GM19395 (cell line): ENCODE data around the gene CAPN9.
"Not testable (repeated sequence)": the region's sequence is repeated elsewhere in the genome, so short reads cannot be mapped to it uniquely, and the experiment has no call there.

ENCODE experiments used
- ATAC-seq: cut with Tn5 transposase; IDR thresholded peaks from one replicate; pipeline ENCODE4 v1.9.1; 2021; ENCODE audit warnings: mild to moderate bottlenecking, moderate library complexity; ENCODE audit not compliant: unreplicated experiment

Gene CAPN9

GRCh38 chr1:230710543-230710904, 36.7 kb upstream of the CAPN9 start:
- ATAC-seq: no peak

- no peak for ATAC-seq
These were observed 35.9 kb upstream of the CAPN9 start for GRCh38 chr1:230711245-230711644.

GRCh38 chr1:230712470-230712942, 34.7 kb upstream of the CAPN9 start:
- ATAC-seq: no peak

- ATAC-seq: no peak
These were observed 34.0 kb upstream of the CAPN9 start for GRCh38 chr1:230713138-230713537.

- no peak for ATAC-seq
These were observed 33.7 kb upstream of the CAPN9 start for GRCh38 chr1:230713547-230713914.

DNA sequence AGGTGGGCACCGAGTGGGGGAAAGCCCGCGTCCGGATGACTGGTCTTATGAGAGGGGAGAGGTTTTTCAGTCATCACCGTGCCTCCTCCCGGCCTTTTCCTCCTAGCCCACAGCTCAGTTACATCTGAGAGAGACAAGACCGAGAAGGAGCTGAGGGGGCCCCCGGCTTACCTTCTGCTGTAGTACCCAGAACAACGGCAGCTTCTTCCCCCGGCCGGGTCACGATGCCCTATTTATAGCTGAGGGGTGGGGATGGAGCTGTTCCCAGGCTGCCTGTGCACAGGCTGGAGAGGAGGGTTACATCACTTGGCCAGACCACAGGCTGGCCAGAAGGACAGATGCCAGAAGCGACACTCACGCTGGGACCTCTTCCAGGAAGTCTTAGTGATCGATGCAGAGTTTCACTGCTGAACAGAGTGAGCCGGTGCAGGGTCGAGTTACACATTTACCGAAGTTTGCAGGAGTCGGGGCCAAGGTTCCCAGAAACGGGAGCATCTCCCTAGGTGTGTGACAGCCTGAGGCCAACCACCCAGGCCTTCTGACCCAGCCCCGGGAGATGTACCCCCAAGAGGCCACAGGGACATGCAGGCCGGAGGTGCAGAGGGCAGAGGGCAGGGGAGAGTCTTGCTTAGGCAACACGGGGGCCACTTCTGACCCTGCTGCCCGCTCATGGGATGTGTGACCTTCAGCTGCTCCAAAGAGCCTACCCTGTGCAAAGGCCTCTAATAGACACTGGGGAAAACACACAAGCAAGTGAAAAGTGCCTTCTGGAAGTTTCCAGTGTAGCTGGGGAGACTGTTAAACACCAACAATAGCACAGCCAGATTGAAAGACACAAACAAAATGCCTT, 33.0 kb upstream of the CAPN9 start, which contains the start of gene AGT:
TSS of gene AGT (minus strand) at position 208 of the 850 bp plus-strand sequence. CDS start 3,299 bp downstream, outside the sequence.
- no peak for ATAC-seq

GRCh38 chr1:230715510-230715909, 31.7 kb upstream of the CAPN9 start:
- ATAC-seq: no peak

GRCh38 chr1:230716453-230716852, 30.7 kb upstream of the CAPN9 start:
- not testable (repeated sequence) for ATAC-seq

- no peak for ATAC-seq
These were observed 29.9 kb upstream of the CAPN9 start for GRCh38 chr1:230717251-230717650.

GRCh38 chr1:230721849-230722522, 25.2 kb upstream of the CAPN9 start:
- not testable (repeated sequence) for ATAC-seq

DNA sequence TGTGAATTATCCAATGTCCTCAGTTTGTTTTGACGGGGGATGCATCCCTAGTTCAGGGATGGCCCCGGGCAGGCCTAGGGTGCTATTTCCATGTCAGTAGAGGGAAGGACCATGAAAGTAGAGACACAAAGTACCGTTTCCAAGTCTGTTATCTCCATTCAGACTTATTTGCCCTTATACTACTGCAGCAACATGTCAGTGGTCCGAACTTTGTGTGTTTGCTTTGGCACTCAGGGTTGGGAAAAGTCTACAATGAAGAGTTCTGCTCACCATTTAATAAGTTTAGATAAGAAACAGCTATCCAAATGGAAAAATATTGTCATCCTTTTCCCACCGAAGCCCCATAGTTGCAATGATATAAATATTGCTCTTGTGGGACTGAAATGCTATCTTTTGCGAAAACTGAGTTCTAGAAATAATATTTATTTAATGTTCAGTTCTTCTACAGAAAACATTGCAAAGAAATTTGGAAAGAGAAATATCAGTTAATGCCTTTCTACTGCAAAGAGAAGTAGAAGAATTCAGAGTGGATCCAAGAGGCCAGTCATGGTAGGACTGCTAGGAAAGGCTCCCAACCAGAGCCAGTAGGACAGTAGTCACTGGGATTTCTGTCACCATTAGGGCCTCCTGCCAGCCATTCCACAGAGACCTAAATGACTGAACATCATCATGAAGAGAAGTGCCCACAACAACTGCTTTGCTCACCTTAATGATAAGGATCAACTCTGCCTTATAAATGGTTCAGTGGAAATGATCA, 21.8 kb upstream of the CAPN9 start:
- no peak for ATAC-seq

- no peak for ATAC-seq
These were observed 18.3 kb upstream of the CAPN9 start for GRCh38 chr1:230728710-230729392.

DNA sequence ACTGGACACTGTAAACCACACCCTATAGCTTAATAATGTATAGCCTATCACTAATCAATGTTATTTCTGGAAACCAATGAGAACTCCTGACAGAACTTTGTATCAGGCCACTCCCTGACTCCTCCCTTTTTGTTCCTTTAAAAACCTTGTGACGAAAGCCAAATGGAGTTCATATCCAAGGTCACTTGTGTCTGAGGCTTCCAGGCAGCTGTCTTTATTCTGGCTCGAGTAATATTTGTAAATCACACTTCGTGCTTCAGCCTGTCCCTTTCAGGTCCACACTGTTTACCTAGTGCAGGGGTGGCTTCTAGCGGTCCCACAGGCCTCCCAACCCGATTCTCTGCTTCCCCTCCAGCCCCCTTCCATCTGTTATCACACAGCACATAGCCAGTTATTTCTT, 16.2 kb upstream of the CAPN9 start:
- ATAC-seq: no peak

DNA sequence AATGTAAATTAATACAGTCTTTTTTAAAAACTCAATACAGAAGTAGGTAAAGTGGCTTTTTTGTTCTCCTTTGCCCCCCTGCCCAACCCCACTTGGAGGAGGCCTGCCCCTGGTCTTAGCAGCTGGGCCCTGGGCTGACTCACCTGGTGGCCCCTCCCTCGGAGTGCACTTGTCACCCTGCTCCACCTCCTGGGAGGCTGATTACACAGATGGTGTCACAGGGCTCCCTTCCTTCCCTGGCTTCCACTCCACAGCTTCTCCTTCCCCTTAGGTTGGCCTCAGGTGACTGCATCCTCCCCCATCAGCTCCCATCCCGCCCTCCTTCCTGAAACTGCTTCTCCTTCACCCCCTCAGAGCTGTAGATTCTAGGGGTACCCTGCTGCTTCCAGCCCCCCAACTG, 11.7 kb upstream of the CAPN9 start:
- ATAC-seq: no peak

DNA sequence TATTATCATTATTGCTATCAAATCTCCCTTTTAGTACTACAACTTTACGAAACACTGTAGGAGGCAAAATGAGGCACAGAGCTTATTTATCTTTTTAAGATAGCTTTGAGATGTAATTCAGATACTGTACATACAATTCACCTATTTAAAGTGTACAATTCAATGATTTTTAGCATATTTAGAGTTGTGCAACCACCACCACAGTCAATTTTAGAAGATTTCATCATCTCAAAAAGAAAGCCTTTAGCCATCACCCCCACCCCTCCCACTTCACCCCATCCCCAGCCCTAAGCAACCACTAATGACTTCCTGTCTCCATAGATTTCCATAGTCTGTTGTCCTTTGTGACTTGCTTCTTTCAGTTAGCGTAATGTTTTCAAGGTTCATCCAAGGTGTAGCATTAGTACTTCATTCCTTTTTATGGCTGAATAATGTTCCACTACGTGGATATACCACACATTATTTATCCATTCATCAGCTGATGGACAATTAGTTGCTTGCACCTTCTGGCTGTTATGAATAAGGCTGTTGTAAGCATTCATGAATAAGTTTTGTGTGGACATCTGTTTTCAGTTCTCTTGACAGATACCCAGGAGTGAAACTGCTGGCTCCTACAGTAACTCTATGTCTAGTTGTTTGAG, 9.4 kb upstream of the CAPN9 start:
- no peak for ATAC-seq

DNA sequence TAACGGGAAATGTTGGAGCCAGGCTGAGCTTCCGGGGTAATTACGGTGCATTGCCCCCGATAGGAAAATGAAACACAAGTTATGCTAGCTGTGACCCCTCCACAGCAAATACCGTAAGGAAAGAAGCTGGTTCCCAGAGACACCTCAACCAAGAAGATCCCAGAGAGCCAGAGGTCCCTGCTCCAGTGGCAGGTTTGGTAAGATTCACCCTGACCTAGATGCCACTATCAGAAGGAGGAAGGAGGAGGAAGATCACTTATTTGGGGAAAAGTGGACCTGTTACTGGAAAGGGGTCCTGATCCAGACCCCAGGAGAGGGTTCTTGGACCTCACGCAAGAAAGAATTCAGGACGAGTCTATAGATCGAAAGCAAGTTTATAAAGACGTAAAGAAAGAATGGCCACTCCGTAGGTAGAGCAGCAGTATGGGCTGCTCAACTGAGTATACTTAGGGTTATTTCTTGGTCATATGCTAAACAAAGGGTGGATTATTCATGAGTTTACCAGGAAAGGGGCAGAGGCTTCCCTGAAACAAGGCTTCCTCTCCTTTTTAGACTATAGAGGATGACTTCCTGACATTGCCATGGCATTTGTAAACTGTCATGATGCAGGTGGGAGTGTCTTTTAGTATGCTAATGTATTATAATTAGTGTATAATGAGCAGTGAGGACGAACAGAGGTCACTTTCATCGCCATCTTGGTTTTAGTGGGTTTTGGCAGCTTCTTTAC, 7.5 kb upstream of the CAPN9 start:
- ATAC-seq: no peak

DNA sequence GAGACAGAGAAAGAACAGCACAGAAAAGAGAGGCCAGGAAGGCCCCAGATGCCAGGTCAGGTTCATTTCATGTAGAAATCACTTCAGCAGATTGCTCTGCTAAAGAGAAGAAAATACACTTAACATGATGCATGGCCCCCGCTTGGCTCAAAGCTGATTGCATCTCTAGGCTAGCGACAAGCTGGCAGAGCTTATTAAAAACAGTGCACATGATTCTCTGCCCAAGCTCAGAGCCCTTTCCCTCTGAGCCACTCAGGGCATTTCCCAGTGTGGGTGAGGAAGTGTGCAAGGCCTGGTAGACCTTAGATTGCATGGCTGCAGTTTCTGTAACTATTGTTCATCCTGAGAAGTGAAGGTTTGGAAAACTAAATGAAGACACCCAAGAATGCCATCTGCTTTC, 3.3 kb upstream of the CAPN9 start:
- no peak for ATAC-seq

- ATAC-seq: no peak
These were observed 2.8 kb upstream of the CAPN9 start for GRCh38 chr1:230744382-230744781.

DNA sequence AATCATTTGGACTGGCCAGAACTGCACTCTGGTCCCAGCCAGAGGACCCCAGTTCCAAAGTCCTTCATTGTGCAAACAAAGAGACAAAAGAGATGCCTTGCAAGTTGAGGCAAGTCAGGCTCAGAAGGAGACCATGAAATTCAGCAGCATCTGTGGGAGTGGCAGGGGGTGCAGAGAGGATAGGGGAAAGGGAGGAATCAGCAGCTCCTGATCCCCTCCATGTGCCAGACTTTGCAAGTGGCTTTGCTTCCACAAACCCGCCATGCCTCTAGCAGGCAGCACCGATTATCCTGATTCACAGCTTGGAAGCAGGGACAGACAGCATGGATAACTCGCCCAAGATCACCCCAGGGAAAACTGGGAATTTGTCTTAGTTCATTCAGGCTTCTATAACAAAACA, 2.1 kb upstream of the CAPN9 start:
- no peak for ATAC-seq

GRCh38 chr1:230746617-230747016, 571 bp upstream of the CAPN9 start:
- ATAC-seq: no peak
